ENCODE results near the gene ZNF280B. TPM values are rescaled to one million over a fixed set of nuclear protein-coding genes. Genes with fewer than 3 reads are reported as not detected.

ZNF280B gene
- total and polyA plus RNA-seq, 2 of the 13 experiments (the other 11 are each of a cell fraction or from before 2014, with no cell fraction given): 3.7 to 3.9 TPM

- TF ChIP-seq ZBTB40 (IDR thresholded peaks at IDR 0.05): no peak
- TF ChIP-seq ZBTB40 (CRISPR knock-in tag; IDR thresholded peaks at IDR 0.05): no peak
- no peak for TF ChIP-seq BHLHE40 (IDR thresholded peaks at IDR 0.05; ENCODE audit: low read length)
- TF ChIP-seq RERE (CRISPR knock-in tag; IDR thresholded peaks at IDR 0.05; ENCODE audit: low read depth): no peak
- TF ChIP-seq EP300 (IDR thresholded peaks at IDR 0.05; ENCODE audit: low read depth in 2 of 2, low read length in 2 of 2): no peak
- no peak for TF ChIP-seq EP300 (CRISPR knock-in tag; IDR thresholded peaks at IDR 0.05; ENCODE audit: borderline replicate concordance)
- TF ChIP-seq THAP8 (CRISPR knock-in tag; IDR thresholded peaks at IDR 0.05; ENCODE audit: borderline replicate concordance): no peak
- TF ChIP-seq MAFF (IDR thresholded peaks at IDR 0.05; ENCODE audit: low read depth, low read length): no peak
- no peak for TF ChIP-seq ATF4 (CRISPR knock-in tag; IDR thresholded peaks at IDR 0.05)
- no peak for TF ChIP-seq ZNF512 (CRISPR knock-in tag; IDR thresholded peaks at IDR 0.05)
Observed at GRCh38 chr22:22488736-22489135, 19.8 kb downstream of the ZNF280B start (continued).

Measured in HepG2 (cell line).